ENCODE data around the gene CEP85L.

CEP85L gene

DNA sequence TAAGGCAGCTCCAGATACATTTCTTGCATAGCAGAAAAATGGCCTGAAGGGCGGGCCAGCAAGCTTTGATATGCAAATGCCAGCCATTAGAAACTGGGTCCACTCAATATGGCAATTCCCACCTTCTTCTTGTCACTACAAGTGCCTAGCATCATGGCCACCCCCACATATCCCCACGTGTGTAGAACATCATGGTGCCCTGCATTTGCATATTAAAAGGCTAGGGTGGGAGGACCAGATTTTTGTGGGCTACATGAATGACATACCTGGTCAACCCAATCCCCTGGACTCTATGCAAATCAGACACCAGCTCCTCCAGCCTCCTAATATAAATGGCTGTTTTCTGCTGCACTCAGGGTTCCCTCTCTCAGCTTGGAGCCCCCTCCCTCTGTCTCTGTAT, 71.6 kb downstream of the CEP85L start:
- no peak for DNase-seq (ENCODE audit: low read depth in 2 of 2)

- no peak for DNase-seq (ENCODE audit: low read depth in 2 of 2)
Measured at GRCh38 chr6:118578617-118579016, 72.8 kb downstream of the CEP85L start.

- no peak for DNase-seq (ENCODE audit: low read depth in 2 of 2)
Measured at GRCh38 chr6:118577972-118578371, 73.4 kb downstream of the CEP85L start.

DNA sequence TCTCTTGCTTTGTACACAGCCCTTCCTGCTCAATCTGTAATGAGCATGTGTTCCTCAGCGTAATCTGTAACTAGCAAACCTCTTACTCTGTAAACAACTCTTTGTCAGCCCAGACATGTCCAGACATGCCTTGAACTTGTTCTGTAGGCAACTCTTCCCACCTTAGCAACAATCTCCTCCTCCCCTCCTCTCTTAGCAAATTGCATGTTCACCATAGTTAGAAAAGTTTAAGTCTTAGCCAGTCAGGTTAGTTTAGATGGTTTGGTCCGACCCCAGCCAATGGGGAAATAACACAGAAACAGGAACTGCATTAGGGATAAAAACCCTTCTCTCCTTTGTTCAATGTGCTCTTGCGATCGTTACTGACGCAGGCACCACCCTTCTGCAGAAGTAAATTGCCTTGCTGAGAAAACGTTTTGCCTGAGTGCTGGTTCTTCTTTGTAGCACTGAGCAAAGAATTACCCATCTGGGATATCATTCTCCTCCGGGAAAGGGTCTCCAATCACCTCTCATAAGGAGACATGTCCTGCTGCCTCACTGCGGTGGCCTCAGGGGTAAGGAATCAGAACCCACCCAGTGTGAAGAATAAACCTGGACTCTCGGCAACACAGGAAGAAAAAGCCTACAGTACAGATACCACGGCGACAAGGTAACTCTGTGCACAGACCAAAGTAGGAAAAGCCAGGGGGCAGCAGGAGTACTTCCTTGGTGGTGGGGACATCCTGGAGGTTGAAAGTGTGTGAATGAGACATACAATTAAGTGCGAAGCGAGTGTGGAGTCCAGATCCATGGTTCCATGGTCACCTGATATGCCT, 77.1 kb downstream of the CEP85L start:
- no peak for DNase-seq (ENCODE audit: low read depth in 2 of 2)

GRCh38 chr6:118571121-118571520, 80.3 kb downstream of the CEP85L start:
- no peak for DNase-seq (ENCODE audit: low read depth in 2 of 2)

DNA sequence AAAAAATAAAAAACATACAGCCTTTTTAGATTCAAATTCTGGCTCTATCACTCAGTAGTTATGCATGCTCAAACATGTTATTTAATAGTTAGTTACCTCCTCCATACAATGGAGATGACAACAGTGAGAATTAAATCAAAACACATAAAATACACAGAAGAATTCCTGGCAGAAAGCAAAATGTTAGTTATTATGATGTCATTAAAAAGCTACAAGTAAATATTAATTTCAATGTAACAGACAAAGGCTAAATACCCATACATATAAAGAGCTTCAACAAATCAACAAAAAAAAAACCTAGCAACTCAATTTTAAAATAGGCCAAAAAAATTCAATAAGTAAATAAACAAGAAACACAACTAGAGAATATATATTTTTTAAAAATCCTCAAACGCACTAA, 81.9 kb downstream of the CEP85L start:
- DNase-seq (ENCODE audit: low read depth in 2 of 2): no peak

GRCh38 chr6:118567974-118568373, 83.4 kb downstream of the CEP85L start:
- no peak for DNase-seq (ENCODE audit: low read depth in 2 of 2)

- no peak for DNase-seq (ENCODE audit: low read depth in 2 of 2)
Measured at GRCh38 chr6:118565311-118565960, 86.0 kb downstream of the CEP85L start.

DNA sequence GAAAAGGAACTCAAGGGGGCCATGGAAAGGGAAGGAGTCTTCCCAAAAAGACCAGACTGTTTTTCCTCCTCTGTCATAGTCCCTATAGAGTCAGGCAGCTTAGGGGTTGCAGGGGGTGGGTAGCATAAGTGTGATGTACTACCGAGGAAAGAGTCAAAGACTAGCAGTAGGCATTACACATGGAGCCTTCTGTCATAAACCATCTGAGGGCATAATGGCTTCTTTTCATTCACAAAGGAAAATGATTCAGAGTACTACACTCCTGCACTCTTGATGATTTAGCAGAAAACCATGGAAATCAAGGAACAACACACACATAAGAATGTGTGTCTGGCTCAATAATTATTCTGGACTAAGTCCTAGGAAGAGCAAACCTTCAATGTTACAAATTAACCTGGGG, 88.4 kb downstream of the CEP85L start:
- DNase-seq (ENCODE audit: low read depth in 2 of 2): no peak

- DNase-seq (ENCODE audit: low read depth in 2 of 2): no peak
Measured at GRCh38 chr6:118562248-118562647, 89.1 kb downstream of the CEP85L start.

DNA sequence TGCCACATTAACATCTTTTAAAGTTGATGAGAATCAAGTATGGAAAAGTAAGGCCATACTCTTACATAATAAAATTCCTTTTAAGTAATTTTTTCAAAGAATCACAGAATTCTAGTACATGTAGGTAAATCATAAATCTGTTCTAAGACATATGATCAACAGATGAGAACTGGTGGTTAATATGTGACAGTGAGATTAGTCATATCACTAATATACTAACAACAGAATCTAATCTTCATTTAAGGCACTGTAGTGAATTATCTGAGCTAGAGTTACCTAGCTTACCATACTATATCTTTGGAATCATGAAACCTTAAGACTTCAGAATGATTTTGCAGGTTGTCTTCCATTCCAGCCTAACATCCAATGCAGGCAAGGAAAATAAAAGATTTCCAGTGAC, 91.7 kb downstream of the CEP85L start:
- DNase-seq (ENCODE audit: low read depth in 2 of 2): no peak

- no peak for DNase-seq (ENCODE audit: low read depth in 2 of 2)
Measured at GRCh38 chr6:118558464-118559217, 92.8 kb downstream of the CEP85L start.

DNA sequence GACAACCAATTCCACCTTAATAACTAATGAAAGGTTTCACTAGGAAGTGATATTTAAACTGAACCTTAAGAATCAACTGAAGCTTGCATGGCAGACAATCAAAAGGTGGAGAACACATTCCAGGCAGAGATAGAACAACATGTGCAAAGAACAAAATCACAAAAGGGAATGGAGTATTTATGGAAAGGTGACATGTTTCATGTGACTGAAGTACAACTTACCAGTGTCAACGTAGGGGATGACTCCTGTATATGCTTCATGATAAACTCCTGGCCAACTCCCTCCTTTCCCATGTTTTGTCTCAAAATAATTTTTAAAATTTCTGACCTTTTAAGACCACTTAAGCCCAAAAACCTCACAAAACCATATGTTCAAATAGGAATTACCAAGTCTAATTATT, 96.7 kb downstream of the CEP85L start:
- DNase-seq (ENCODE audit: low read depth in 2 of 2): no peak

GRCh38 chr6:118553132-118553531, 98.3 kb downstream of the CEP85L start:
- no peak for DNase-seq (ENCODE audit: low read depth in 2 of 2)

GRCh38 chr6:118551063-118552053, 100.0 kb downstream of the CEP85L start:
- no peak for DNase-seq (ENCODE audit: low read depth in 2 of 2)

DNA sequence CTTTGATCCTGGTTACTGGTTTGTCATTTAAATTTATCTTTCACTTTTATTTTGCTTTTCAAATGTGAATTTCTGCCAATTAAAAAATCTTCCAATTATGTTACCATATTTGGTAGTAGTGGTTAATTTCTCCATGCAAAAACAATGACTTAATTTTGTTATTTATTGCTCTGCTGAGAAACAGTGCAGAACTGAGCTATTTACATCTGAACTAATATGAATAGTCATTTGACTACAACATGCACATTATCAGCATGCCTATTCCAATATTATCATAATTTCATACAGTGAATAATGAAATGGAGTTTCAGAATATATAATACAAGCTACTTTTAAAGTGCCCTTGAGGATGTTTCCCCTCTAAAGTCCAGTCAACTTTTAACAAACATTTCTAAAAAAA, 102.8 kb downstream of the CEP85L start:
- DNase-seq (ENCODE audit: low read depth in 2 of 2): no peak

DNA sequence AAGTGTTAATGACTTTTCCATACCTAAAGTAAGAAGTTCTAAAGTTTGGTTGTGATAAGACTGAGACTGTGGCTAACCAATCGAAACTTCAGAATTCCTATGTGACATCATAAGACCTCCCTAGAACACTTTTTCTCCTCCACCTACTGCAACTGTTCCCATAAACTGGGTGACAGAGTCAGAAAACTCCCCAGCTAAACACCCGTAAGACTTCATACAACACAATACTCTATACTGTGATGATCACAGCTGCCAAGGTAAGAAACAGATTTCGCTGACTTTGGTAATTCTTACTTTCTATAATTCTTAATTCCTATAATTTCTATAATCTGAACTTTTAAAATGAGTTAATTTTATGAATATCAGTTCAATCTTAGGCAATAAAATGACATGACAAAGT, 103.3 kb downstream of the CEP85L start, which contains the start of gene PLN:
PLN (plus strand) TSS at position 161 of the 400 bp plus-strand sequence. CDS start 10,626 bp downstream, outside the sequence.
- DNase-seq (ENCODE audit: low read depth in 2 of 2): no peak

GRCh38 chr6:118546880-118547218, 104.5 kb downstream of the CEP85L start:
- DNase-seq (ENCODE audit: low read depth in 2 of 2): no peak

DNA sequence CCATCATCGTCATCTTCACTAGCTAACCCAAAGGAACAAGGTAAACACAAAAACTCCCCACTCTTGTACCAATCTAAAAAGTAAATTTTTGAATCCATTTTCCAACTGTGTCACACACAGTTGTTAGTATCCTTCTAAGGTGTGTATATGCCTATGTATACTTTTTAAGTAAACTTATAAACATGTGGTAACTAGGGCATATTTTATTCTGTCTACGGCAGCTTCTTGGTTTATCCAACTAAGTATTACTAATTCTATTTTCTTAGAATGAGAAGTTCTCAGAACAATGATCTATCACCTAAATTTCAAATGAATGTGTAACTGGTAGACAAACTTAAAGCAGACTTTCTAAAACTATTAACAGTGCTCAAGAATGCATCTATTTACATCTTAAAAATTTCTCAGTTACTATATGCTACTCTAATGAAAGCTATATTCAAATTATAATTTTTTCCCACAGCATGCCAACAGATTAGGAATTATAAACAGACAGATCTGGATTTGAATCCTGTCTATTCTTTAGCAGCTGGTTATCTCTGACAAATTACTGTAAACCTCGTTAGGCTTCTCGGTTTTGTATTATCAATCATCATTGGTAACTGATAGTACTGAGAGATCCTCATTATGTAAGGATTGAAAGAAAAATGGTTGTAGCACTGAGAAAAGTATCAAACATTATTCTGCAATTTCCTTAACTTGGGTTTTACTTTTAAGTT, 105.1 kb downstream of the CEP85L start:
- DNase-seq (ENCODE audit: low read depth in 2 of 2): no peak

DNA sequence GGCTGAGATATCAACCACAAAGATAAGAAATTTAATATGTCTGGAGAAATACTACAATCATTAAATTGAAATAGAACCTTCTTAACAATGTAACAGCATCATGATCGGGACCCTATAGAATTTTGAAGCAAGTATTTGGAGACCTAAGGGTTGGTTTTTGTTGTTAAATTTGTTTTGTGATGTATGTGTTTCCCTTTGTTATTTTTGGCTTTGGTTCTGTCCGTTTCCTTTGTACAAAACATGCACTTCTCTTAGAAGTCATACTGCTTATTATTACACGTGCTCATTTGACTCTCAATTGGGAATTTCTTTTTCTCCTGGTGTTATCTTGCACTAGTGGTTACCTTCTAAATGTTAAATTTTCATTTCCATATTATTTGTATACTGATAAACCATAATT, 107.3 kb downstream of the CEP85L start:
- no peak for DNase-seq (ENCODE audit: low read depth in 2 of 2)

Data from stimulated activated CD8-positive, alpha-beta memory T cell treated with anti-CD3 and anti-CD28 coated beads, Interleukin-15, amount 100 ng/mL, for 48 hours (primary cell).